Measurements from ENCODE around the gene NRXN3. TPM values are rescaled to one million over a fixed set of nuclear protein-coding genes. Genes with fewer than 3 reads are reported as not detected.

NRXN3 gene
- total and polyA plus RNA-seq, 2 experiments from 2014 or later, result 1.0 to 1.8 TPM

- Histone ChIP-seq H3K9me2 (ENCODE audit: insufficient read depth) (0 out of 2 replicates have a peak, but pooled peaks cover 5% of the 10 kb centered on the region), H3K27ac (ENCODE audit: low read depth) (peak overlapping the region; percentile 87), H2AFZ (peak overlapping the region; percentile 82; the same call in 1 of the 2 replicates), H3K36me3 (ENCODE audit: insufficient read depth) (0 out of 2 replicates have a peak, but pooled peaks cover 4% of the 10 kb centered on the region), H3K4me1 (ENCODE audit: insufficient read depth) (peaks cover 24% of the 10 kb centered on the region), H3K27me3 (ENCODE audit: insufficient read depth) (no peaks in the 10 kb centered on the region), H3K4me3 (peak overlapping the region; percentile 38), H4K20me1 (replicated peaks; ENCODE audit: insufficient read depth) (no peaks in the 10 kb centered on the region), H3K79me2 (replicated peaks; ENCODE audit: insufficient read depth) (no peaks in the 10 kb centered on the region), H3K4me2 (peak overlapping the region; percentile 78), H3F3A (replicated peaks; ENCODE audit: low read depth) (0 out of 2 replicates have a peak, but pooled peaks cover 9% of the 10 kb centered on the region)
- no peak overlapping the region for H3K27ac Mint-ChIP-seq
- H3K4me1 Mint-ChIP-seq, result peaks cover 37% of the 10 kb centered on the region
- DNase-seq (ENCODE audit: low spot score), result no peak
- no peaks in the 10 kb centered on the region for H3K9me3 Mint-ChIP-seq
- no peaks in the 10 kb centered on the region for H3K36me3 Mint-ChIP-seq (ENCODE audit: low read depth)
- TF ChIP-seq STAT1 (IDR thresholded peaks at IDR 0.05; ENCODE audit: unreplicated experiment) (no peak), ZNF462 (CRISPR knock-in tag; IDR thresholded peaks at IDR 0.05) (no peak), EZH2phosphoT487 (IDR thresholded peaks at IDR 0.05; ENCODE audit: unreplicated experiment) (no peak)
- ATAC-seq, result peak; percentile 68
- peaks cover 3% of the 10 kb centered on the region for H3K27me3 Mint-ChIP-seq (ENCODE audit: insufficient read depth, low read depth, poor library complexity)
- peak overlapping the region; percentile 52; the same call in 2 of the 3 replicates for H3K4me3 Mint-ChIP-seq
Observed at GRCh38 chr14:79333198-79333546, 1163.0 kb downstream of the NRXN3 start.

- H3K9me3 Mint-ChIP-seq, result no peaks in the 10 kb centered on the region
- H3K27ac Mint-ChIP-seq, result no peak overlapping the region
- ATAC-seq, result peak; percentile 63
- H3K27me3 Mint-ChIP-seq (ENCODE audit: insufficient read depth, low read depth, poor library complexity), result peaks cover 3% of the 10 kb centered on the region
- Histone ChIP-seq H3K36me3 (ENCODE audit: insufficient read depth) (0 out of 2 replicates have a peak, but pooled peaks cover 2% of the 10 kb centered on the region), H3K4me2 (peak overlapping the region; percentile 78), H3K4me1 (ENCODE audit: insufficient read depth) (peaks cover 24% of the 10 kb centered on the region), H2AFZ (no peak overlapping the region), H3K27ac (ENCODE audit: low read depth) (no peak overlapping the region), H3F3A (replicated peaks; ENCODE audit: low read depth) (0 out of 2 replicates have a peak, but pooled peaks cover 9% of the 10 kb centered on the region), H4K20me1 (replicated peaks; ENCODE audit: insufficient read depth) (no peaks in the 10 kb centered on the region), H3K9me2 (ENCODE audit: insufficient read depth) (0 out of 2 replicates have a peak, but pooled peaks cover 5% of the 10 kb centered on the region), H3K79me2 (replicated peaks; ENCODE audit: insufficient read depth) (no peaks in the 10 kb centered on the region), H3K27me3 (ENCODE audit: insufficient read depth) (no peaks in the 10 kb centered on the region), H3K4me3 (peak overlapping the region; percentile 38; the same call in 1 of the 2 replicates)
- H3K36me3 Mint-ChIP-seq (ENCODE audit: low read depth), result no peaks in the 10 kb centered on the region
- DNase-seq (ENCODE audit: low spot score), result peak; percentile 14
- peaks cover 41% of the 10 kb centered on the region for H3K4me1 Mint-ChIP-seq
- 0 out of 3 replicates have a peak overlapping the region, but pooled peaks have one; percentile 2 for H3K4me3 Mint-ChIP-seq
- TF ChIP-seq EZH2 (IDR thresholded peaks at IDR 0.05; ENCODE audit: low read depth, unreplicated experiment), result no peak
- TF ChIP-seq JUNB (IDR thresholded peaks at IDR 0.05; ENCODE audit: unreplicated experiment), result no peak
- peak; percentile 60; the same call in 1 of the 2 replicates for TF ChIP-seq ZNF462 (CRISPR knock-in tag; IDR thresholded peaks at IDR 0.05)
Observed at GRCh38 chr14:79334272-79334671, 1164.1 kb downstream of the NRXN3 start.

Measured in GM23338 (cell line).